GM21825 (cell line): ENCODE results near the gene SORT1.
"Not testable (repeated sequence)": the region's sequence is repeated elsewhere in the genome, so short reads cannot be mapped to it uniquely, and the experiment has no call there.

ENCODE experiments used
- ATAC-seq: cut with Tn5 transposase; IDR thresholded peaks from one replicate; pipeline ENCODE4 v1.9.1; 2021; ENCODE audit warnings: mild to moderate bottlenecking, moderate library complexity; ENCODE audit not compliant: unreplicated experiment

Gene SORT1

GRCh38 chr1:109301874-109302273 is 95.8 kb downstream of the SORT1 start:
- no peak for ATAC-seq

- ATAC-seq, result no peak
Observed at GRCh38 chr1:109300650-109301151, 97.0 kb downstream of the SORT1 start.

GRCh38 chr1:109299558-109300343 is 98.0 kb downstream of the SORT1 start:
- no peak for ATAC-seq

- ATAC-seq, result no peak
Observed at GRCh38 chr1:109298666-109299557, 98.8 kb downstream of the SORT1 start.

- no peak for ATAC-seq
Observed at GRCh38 chr1:109296782-109297181, 100.9 kb downstream of the SORT1 start.

GRCh38 chr1:109295712-109296415 is 101.9 kb downstream of the SORT1 start:
- ATAC-seq, result no peak

- ATAC-seq, result no peak
Observed at GRCh38 chr1:109294481-109294880, 103.2 kb downstream of the SORT1 start.

GRCh38 chr1:109293026-109293425 is 104.7 kb downstream of the SORT1 start:
- ATAC-seq, result no peak

GRCh38 chr1:109292364-109292763 is 105.4 kb downstream of the SORT1 start:
- no peak for ATAC-seq

- ATAC-seq, result no peak
Observed at GRCh38 chr1:109290998-109291397, 106.7 kb downstream of the SORT1 start.

- no peak for ATAC-seq
Observed at GRCh38 chr1:109290137-109290536, 107.6 kb downstream of the SORT1 start.

GRCh38 chr1:109286762-109287161 is 111.0 kb downstream of the SORT1 start:
- not testable (repeated sequence) for ATAC-seq

- ATAC-seq, result no peak
Observed at GRCh38 chr1:109283748-109284600, 113.7 kb downstream of the SORT1 start.

GRCh38 chr1:109282952-109283747 is 114.6 kb downstream of the SORT1 start, which contains the start of gene PSRC1:
TSS of gene PSRC1 (minus strand) at chr1:109283145.
- peak; percentile 96 for ATAC-seq

GRCh38 chr1:109282497-109282951 is 115.2 kb downstream of the SORT1 start:
- no peak for ATAC-seq

- no peak for ATAC-seq
Observed at GRCh38 chr1:109281680-109282496, 115.8 kb downstream of the SORT1 start.

- ATAC-seq, result no peak
Observed at GRCh38 chr1:109280862-109281261, 116.9 kb downstream of the SORT1 start.

- ATAC-seq, result no peak
Observed at GRCh38 chr1:109279615-109280278, 118.0 kb downstream of the SORT1 start.
